HepG2 (cell line): ENCODE data around the gene ITGAE. TPM values are rescaled to one million over a fixed set of nuclear protein-coding genes. Genes with fewer than 3 reads are reported as not detected.

Experiments
- ATAC-seq: fragments of 200-7000 bp; cut with Tn5 transposase; 3 replicates; pipeline ENCODE4 v1.9.1; 2020; ENCODE audit warnings: mild to moderate bottlenecking, moderate library complexity
- BruUV-seq: library from RNA; stranded (reverse); fragments of 400-500 nt; replicated peaks from 2 replicates; lab custom pipeline; 2021; lab: Mats Ljungman, UMichigan
- CTCF ChIA-PET: fragments of 300-600 bp; formaldehyde crosslinking; extraction: SDS; loops from one replicate; lab custom pipeline; 2021; ENCODE audit warnings: low total read pairs, inconsistent platforms, low intra/inter-chr PET ratio; lab: Yijun Ruan, JAX
- POLR2A ChIA-PET: fragments of 350-600 bp; sonication (Branson Sonifier 250); formaldehyde crosslinking; loops from one replicate; lab custom pipeline; 2020; ENCODE audit warnings: antibody characterized with exemption, inconsistent platforms; lab: Yijun Ruan, JAX
- DNase-seq: peaks from one replicate; pipeline ENCODE4 v3.0.0-alpha.2; 2015; ENCODE audit warnings: low spot score
- FAIRE-seq: peaks from 3 replicates; lab custom pipeline; 2011; peaks lifted over from hg19 to GRCh38; lab: Jason Lieb, UNC
- H2AFZ ChIP-seq: one replicate; pipeline ENCODE4 v1.6.1; 2011; ENCODE audit warnings: low read length, inconsistent platforms
- H3K27ac ChIP-seq: fragments of 300-600 bp; 3 replicates; pipeline ENCODE4 v1.8.0; 2011; ENCODE audit warnings: mixed run types, mild to moderate bottlenecking, mixed read lengths, low read length, inconsistent platforms; ENCODE audit not compliant: insufficient read depth; ENCODE audit errors: extremely low read length
- H3K27me3 ChIP-seq, 2 experiments: fragments of 200-600 bp in 1 of 2; 2 replicates in 1 of 2; 3 replicates in 1 of 2; pipeline versions ENCODE4 v1.6.0 to v1.8.0; 2011; ENCODE audit warnings: low read length in 2 of 2, mild to moderate bottlenecking in 2 of 2, moderate library complexity in 2 of 2, inconsistent platforms in 1 of 2; ENCODE audit not compliant: insufficient read depth in 2 of 2, control insufficient read depth in 1 of 2
- H3K36me3 ChIP-seq, 2 experiments: fragments of 200-600 bp in 1 of 2; replicated peaks in 1 of 2; 2 replicates in 1 of 2; 3 replicates in 1 of 2; pipeline versions ENCODE4 v1.5.1 to v1.8.0; 2011; ENCODE audit warnings: low read length in 2 of 2, inconsistent platforms in 1 of 2; ENCODE audit not compliant: insufficient read depth in 2 of 2, control insufficient read depth in 1 of 2
- H3K4me1 ChIP-seq: 2 replicates; pipeline ENCODE4 v1.5.1; 2012; ENCODE audit warnings: low read length, inconsistent platforms; ENCODE audit not compliant: insufficient read depth
- H3K4me2 ChIP-seq: 2 replicates; pipeline ENCODE4 v1.6.0; 2011; ENCODE audit warnings: low read depth, low read length, inconsistent platforms
- H3K4me3 ChIP-seq, 3 experiments: fragments of 200-600 bp in 1 of 3; sonication (generic), shearing (Covaris generic) in 1 of 3; replicated peaks in 1 of 3; 2 replicates each; pipeline ENCODE4 v1.5.1; 2011 to 2016; ENCODE audit warnings: low read length in 3 of 3, inconsistent platforms in 2 of 3, low read depth in 2 of 3, mild to moderate bottlenecking in 2 of 3, control low read depth in 1 of 3, mixed read lengths in 1 of 3; ENCODE audit not compliant: insufficient read depth in 1 of 3
- H3K79me2 ChIP-seq: one replicate; pipeline ENCODE4 v1.6.1; 2011; ENCODE audit warnings: low read length, inconsistent platforms; ENCODE audit not compliant: insufficient read depth
- H3K9ac ChIP-seq: 2 replicates; pipeline ENCODE4 v1.6.0; 2011; ENCODE audit warnings: mild to moderate bottlenecking, low read depth, low read length, inconsistent platforms; ENCODE audit not compliant: insufficient read depth
- H3K9me3 ChIP-seq: 2 replicates; pipeline ENCODE4 v1.5.1; 2012; ENCODE audit warnings: mild to moderate bottlenecking, low read length
- H4K20me1 ChIP-seq: 2 replicates; pipeline ENCODE4 v1.6.0; 2011; ENCODE audit warnings: inconsistent platforms, mild to moderate bottlenecking, low read length, moderate library complexity; ENCODE audit not compliant: insufficient read depth
- ATF2 ChIP-seq: sonication (generic); formaldehyde crosslinking; IDR thresholded peaks from 2 replicates; pipeline ENCODE4 v1.4.0; 2020; ENCODE audit warnings: missing genetic modification reagents
- HMG20A ChIP-seq: IDR thresholded peaks from 2 replicates; pipeline ENCODE4 v1.6.1; 2016; ENCODE audit warnings: borderline replicate concordance
- NRL ChIP-seq: sonication (generic); formaldehyde crosslinking; IDR thresholded peaks from 2 replicates; pipeline ENCODE4 v1.5.0; 2020; ENCODE audit warnings: missing genetic modification reagents, mild to moderate bottlenecking, moderate library complexity, borderline replicate concordance
- RARA ChIP-seq: IDR thresholded peaks from 2 replicates; pipeline ENCODE4 v1.6.1; 2016; ENCODE audit warnings: missing genetic modification reagents, missing compliant biosample characterization
- ZFP62 ChIP-seq: sonication (generic); formaldehyde crosslinking; IDR thresholded peaks from 2 replicates; pipeline ENCODE4 v1.4.0; 2020; ENCODE audit warnings: missing genetic modification reagents
- ZMYM2 ChIP-seq: sonication (generic); formaldehyde crosslinking; IDR thresholded peaks from 2 replicates; pipeline ENCODE4 v1.8.0; 2022; ENCODE audit warnings: mild to moderate bottlenecking, missing genetic modification reagents
- WGBS: methylation state at CpG from one replicate; pipeline ENCODE4 v1.1.6; 2017; ENCODE audit warnings: low lambda C conversion rate; 5-methylcytosine and 5-hydroxymethylcytosine counted together
- in situ Hi-C: cut with HindIII; loops from 2 replicates; pipeline ENCODE4 v1.10.0; 2017; ENCODE audit warnings: low pct_unique_long_range_greater_than_20kb; ENCODE audit not compliant: extremely low pct_ligation_motif_present
- intact Hi-C: fragments of 100-400 bp; cut with micrococcal nuclease; formaldehyde crosslinking; loops from one replicate; pipeline ENCODE4 v1.10.0; 2022; ENCODE audit not compliant: unreplicated experiment
- polyA plus RNA-seq, 8 experiments: library from polyadenylated mRNA; depleted of rRNA in 3 of 8; stranded (reverse) in 7 of 8; unstranded in 1 of 8; fragments of >200 nt; fragmentation: Illumina TruSeq in 4 of 8; extraction: Trizol in 4 of 8; gene quantifications; 2 replicates each; pipeline versions ENCODE4 v1.2.1 to v1.2.3, GENCODE V29; 2011 to 2016; ENCODE audit warnings: low read depth in 4 of 8, missing spikeins in 1 of 8, mixed read lengths in 1 of 8; ENCODE audit not compliant: insufficient read depth in 1 of 8
- total RNA-seq, 5 experiments: library from RNA; depleted of rRNA; stranded (reverse); fragments of >200 nt; fragmentation: Illumina TruSeq; extraction: Trizol; gene quantifications; 2 replicates each; pipeline ENCODE4 v1.2.3, GENCODE V29; 2016; ENCODE audit warnings: low read depth in 1 of 5
- TF ChIP-seq, protein P1 (sequence below): sonication (generic); formaldehyde crosslinking; IDR thresholded peaks from 2 replicates; pipeline ENCODE4 v1.4.0; 2020; ENCODE audit warnings: mild to moderate bottlenecking, missing genetic modification reagents

The ITGAE gene
- total and polyA plus RNA-seq, 2 of the 13 experiments (the other 11 are each of a cell fraction or from before 2014, with no cell fraction given): 42.3 to 49.0 TPM

- Histone ChIP-seq H3K36me3 (peaks cover 0 to 14% of the 10 kb centered on the region in 2 experiments; a peak in 2 of 5 replicates), H3K9me3 (no peaks in the 10 kb centered on the region), H3K79me2 (peaks cover 25% of the 10 kb centered on the region), H4K20me1 (peaks cover 3% of the 10 kb centered on the region; the same call in 1 of the 2 replicates), H3K27me3 (no peaks in the 10 kb centered on the region; a peak in 1 of 5 replicates), H2AFZ (no peak overlapping the region), H3K4me1 (peaks cover 49% of the 10 kb centered on the region), H3K27ac (no peak overlapping the region), H3K4me3 (no peak overlapping the region), H3K9ac (no peak overlapping the region), H3K4me2 (no peak overlapping the region)
- BruUV-seq: no TSS peak
- ChIA-PET POLR2A (interaction anchor here (0.8 to 2.3 kb wide), 3 partner anchors 82 to 297 kb away, joined by 3 to 6 read pairs (median 3); no protein-coding TSS in a partner anchor), CTCF (interaction anchor here (1.0 kb wide), 1 partner anchor 60 kb away, joined by 3 read pairs; no protein-coding TSS in a partner anchor)
- 72% methylated on average over 9 of the region's 9 CpGs for WGBS
- DNase-seq (no peak), FAIRE-seq (no peak), ATAC-seq (no peak)
- TF ChIP-seq NRL (CRISPR knock-in tag) (no peak), RARA (CRISPR knock-in tag) (no peak), ZMYM2 (CRISPR knock-in tag) (no peak), HMG20A (CRISPR knock-in tag) (no peak), ZFP62 (CRISPR knock-in tag) (no peak), ATF2 (CRISPR knock-in tag) (no peak)
- TF ChIP-seq, protein P1, sequence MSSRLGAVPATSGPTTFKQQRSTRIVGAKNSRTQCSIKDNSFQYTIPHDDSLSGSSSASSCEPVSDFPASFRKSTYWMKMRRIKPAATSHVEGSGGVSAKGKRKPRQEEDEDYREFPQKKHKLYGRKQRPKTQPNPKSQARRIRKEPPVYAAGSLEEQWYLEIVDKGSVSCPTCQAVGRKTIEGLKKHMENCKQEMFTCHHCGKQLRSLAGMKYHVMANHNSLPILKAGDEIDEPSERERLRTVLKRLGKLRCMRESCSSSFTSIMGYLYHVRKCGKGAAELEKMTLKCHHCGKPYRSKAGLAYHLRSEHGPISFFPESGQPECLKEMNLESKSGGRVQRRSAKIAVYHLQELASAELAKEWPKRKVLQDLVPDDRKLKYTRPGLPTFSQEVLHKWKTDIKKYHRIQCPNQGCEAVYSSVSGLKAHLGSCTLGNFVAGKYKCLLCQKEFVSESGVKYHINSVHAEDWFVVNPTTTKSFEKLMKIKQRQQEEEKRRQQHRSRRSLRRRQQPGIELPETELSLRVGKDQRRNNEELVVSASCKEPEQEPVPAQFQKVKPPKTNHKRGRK: 0 out of 2 replicates have a peak, but pooled peaks have one; percentile 35
- intact Hi-C loops (loop anchor here (5.0 kb wide), 1 partner anchor 60 kb away; no protein-coding TSS in a partner anchor), in situ Hi-C loops (no loop called here)
These were observed 46.2 kb upstream of the ITGAE start for GRCh38 chr17:3847165-3847670.
